ENCODE data around the gene FAM3B.

The FAM3B gene

DNA sequence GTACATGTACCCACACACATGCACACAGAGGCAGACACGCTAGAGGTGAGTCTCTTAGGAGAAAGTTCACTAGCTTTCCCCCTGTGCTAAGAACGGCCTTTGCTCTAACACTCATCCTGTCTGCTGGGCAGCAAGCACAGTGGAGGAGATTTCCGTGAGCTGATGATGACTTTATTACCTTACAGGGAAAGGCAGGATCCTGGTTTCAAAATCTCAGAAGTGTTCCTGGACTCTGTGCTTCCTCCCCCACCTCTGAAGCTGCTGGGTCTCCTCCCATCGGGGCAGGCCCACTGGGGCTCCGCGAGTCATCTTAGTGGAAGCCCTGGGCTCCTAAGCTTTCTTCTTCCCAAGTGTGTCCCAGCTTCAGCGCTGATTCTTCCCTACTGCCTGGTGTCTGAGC is 2.7 kb downstream of the FAM3B start:
- no peak for DNase-seq (ENCODE audit: low read depth)

- no peak for DNase-seq (ENCODE audit: low read depth)
These were observed 4.8 kb downstream of the FAM3B start for GRCh38 chr21:41321211-41321907.

- DNase-seq (ENCODE audit: low read depth), result no peak
These were observed 5.4 kb downstream of the FAM3B start for GRCh38 chr21:41321908-41322495.

DNA sequence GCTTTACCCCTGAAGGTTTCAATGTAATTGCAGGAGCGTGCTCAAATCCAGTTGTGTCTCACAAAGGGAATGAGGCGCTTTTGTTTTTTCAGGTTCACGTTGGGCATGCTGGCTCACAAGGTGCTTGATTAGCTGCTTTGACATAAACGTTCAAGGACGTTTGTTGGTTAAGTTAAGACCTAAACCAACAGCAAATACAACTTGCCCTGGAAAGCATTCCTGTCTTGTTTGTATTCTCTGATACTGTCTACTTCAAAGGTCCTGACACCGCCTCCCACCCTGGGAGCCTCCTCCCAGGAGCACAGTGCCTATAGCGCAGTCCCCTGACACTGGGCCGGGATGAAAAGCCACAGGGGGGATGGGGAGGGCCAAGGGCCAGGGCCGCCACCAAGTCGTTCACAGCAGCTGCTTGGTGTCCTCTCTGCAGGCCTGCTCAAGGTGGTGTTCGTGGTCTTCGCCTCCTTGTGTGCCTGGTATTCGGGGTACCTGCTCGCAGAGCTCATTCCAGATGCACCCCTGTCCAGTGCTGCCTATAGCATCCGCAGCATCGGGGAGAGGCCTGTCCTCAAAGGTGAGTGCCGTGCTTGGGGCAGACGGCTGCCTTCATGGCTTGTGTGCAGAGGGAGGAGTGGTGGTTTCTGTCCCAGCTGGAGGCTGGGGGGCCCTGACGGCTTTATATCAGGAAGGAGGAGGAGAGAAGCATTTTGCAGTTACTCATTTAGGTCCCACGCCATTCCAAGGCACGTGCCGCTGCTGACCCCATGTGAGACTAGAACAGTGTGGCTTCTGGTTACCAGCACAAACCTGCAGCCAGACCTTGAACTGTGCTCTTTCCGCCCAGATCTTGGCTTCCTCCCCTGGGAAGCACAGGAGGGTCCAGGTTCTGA is 6.1 kb downstream of the FAM3B start:
- no peak for DNase-seq (ENCODE audit: low read depth)

DNA sequence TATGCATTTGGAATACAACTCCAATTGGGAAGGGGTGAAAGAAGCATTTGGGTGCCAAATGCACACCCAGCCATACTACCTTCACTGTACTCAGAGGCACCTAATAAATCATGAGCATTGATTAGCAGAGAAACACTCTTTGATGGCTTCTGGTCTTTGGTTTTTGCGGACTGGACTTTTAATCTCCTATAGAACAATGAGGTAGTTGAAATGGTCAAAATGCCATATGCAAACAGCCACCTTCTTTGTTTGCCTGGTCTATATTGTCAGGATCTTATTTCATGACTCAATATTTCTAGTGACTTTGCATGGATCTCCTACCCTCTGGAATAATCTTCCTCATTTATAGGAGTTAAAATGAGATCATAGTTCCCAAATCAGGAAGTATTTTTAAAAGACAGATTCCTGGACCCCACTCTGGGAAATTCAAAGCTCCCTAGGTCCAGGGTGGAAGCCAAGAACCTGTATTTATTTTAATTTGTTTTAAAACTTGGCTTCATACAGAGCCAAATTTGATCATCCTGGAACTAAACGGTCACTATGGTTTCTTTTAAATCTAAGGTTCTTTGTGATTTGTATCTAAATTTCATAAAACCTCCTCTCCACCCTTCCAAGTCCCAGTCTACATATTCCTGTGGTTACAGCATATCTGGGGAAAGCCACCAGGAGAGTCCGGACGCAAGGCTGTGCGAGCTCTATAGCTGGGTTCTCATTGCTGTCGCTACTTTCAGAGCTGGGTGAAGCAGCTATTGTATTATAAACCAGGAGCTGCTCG is 8.7 kb downstream of the FAM3B start:
- no peak for DNase-seq (ENCODE audit: low read depth)

- DNase-seq (ENCODE audit: low read depth), result no peak
These were observed 9.9 kb downstream of the FAM3B start for GRCh38 chr21:41326414-41327080.

DNA sequence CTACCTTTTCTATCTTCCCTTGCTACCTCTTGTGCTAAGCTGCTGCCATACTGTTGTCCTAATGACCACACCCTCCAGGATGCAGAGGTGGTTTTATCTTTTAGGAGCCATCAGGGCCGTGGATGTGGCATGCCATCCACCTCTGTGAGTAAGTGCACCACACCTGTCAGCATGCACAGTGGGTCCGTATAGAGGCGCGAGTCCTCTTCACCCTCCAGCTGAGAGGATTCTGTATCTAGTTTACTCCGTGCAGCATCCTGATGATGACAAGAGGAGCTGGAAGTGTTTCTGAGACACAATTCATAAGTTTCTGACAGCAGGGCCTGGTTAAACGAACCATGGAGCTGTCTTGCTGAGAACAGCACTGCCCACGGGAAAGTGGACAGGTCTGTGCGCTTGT is 11.2 kb downstream of the FAM3B start:
- DNase-seq (ENCODE audit: low read depth), result no peak

GRCh38 chr21:41328660-41329607 is 12.3 kb downstream of the FAM3B start:
- DNase-seq (ENCODE audit: low read depth), result no peak

GRCh38 chr21:41333752-41334151 is 17.2 kb downstream of the FAM3B start:
- no peak for DNase-seq (ENCODE audit: low read depth)

GRCh38 chr21:41337515-41337914 is 20.9 kb downstream of the FAM3B start:
- no peak for DNase-seq (ENCODE audit: low read depth)

DNA sequence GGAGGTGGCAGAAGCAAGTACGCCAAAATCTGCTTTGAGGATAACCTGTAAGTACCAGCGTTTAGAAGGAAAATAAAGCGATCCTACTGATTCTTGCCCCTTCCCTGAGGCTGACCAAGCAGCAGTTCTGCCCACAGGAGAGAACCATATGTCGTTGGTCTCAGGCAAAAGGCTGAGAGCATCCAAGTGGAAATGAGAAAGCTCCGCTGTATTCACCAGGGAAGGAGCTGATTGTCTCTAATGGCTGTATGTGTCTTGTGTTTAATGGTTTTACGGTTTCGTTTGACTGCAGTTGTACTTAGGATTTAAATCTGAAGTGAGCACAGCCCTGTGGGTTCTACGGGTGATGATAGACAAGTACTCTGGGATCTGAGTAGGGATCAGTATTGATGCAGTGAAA is 21.9 kb downstream of the FAM3B start:
- no peak for DNase-seq (ENCODE audit: low read depth)

- no peak for DNase-seq (ENCODE audit: low read depth)
These were observed 25.4 kb downstream of the FAM3B start for GRCh38 chr21:41342035-41342434.

GRCh38 chr21:41344146-41344545 is 27.5 kb downstream of the FAM3B start:
- no peak for DNase-seq (ENCODE audit: low read depth)

GRCh38 chr21:41345356-41345755 is 28.8 kb downstream of the FAM3B start:
- no peak for DNase-seq (ENCODE audit: low read depth)

GRCh38 chr21:41345934-41346685 is 29.5 kb downstream of the FAM3B start:
- no peak for DNase-seq (ENCODE audit: low read depth)

DNA sequence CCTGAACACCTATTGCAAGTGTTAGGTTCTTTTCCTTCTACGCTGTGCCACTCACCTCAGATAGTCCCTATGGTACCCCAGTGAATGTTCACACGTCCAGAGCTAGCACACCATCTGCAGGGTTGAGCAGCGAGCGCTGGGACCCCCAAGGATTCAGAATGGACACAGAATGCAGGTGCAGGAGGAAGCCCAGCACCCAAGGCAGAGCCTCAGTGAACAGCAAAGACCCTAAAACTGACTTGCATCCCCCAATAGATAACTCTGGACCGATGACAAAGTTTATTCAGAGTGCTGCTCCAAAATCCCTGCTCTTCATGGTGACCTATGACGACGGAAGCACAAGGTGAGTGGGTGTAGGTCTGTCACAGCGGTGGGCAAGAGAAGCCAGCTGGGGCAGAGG is 30.2 kb downstream of the FAM3B start:
- no peak for DNase-seq (ENCODE audit: low read depth)

GRCh38 chr21:41348434-41348833 is 31.8 kb downstream of the FAM3B start:
- DNase-seq (ENCODE audit: low read depth), result no peak

GRCh38 chr21:41349126-41349525 is 32.5 kb downstream of the FAM3B start:
- DNase-seq (ENCODE audit: low read depth), result no peak

DNA sequence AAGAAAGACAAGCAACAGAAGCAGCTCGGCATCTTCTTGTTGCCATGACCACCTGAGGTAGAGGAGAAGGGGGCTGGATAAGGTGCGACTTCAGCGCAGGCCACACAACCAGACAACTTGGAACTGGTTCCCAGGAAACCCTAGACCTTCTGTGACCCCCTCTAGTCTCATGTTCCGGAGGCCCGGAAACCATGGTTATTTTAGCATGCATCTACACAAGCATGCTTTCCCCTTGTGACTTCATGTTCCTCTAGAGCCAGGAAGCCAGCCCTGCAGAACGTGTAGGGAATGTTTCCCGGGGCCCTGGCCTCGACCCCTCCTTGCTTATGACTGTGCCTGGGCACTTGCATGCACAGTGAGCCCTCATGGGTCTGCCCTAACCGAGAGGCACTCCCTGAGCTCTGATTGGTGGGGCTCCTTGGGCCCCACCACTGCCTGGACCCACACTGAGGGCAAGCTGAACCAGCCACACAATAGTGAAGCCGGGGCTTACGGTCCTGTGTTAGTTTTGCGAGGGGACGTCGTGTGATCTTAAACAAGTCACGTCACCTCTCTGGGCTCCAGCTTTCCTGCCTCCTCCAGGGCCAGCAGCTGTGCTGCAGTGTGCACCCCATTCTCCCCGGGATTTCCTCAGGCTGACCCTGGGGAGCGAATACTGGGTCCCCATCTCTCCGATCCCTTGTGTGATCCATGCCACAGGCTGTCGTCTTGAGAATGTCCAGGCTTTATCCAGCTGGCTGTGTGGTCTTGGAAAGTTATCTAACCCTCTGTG is 33.2 kb downstream of the FAM3B start:
- DNase-seq (ENCODE audit: low read depth), result no peak

Data from stimulated activated CD8-positive, alpha-beta memory T cell treated with anti-CD3 and anti-CD28 coated beads, Interleukin-15, amount 100 ng/mL, for 1 hour (primary cell).